MM.1S (cell line): Measurements from ENCODE around the gene LPCAT1.

Experiments
- DNase-seq: peaks from one replicate; pipeline ENCODE4 v3.0.0-alpha.2; 2015
- H2AFZ ChIP-seq: fragments of 300-600 bp; sonication (generic); 2 replicates; pipeline ENCODE4 v1.6.0; 2016; ENCODE audit warnings: antibody characterized with exemption, low read length
- H3F3A ChIP-seq: fragments of 300-600 bp; sonication (generic); 2 replicates; pipeline ENCODE4 v1.6.1; 2016; ENCODE audit warnings: mild to moderate bottlenecking, antibody characterized with exemption, low read length, moderate library complexity, mixed read lengths; ENCODE audit not compliant: insufficient read depth
- H3K27ac ChIP-seq: fragments of 300-600 bp; sonication (generic); 2 replicates; pipeline ENCODE4 v1.5.1; 2016; ENCODE audit warnings: mild to moderate bottlenecking, low read length
- H3K27me3 ChIP-seq: fragments of 300-600 bp; sonication (generic); replicated peaks from 2 replicates; pipeline ENCODE4 v1.6.0; 2016; ENCODE audit warnings: low read length; ENCODE audit not compliant: insufficient read depth
- H3K36me3 ChIP-seq: fragments of 300-600 bp; sonication (generic); replicated peaks from 2 replicates; pipeline ENCODE4 v1.6.1; 2016; ENCODE audit warnings: mild to moderate bottlenecking, low read length, mixed read lengths; ENCODE audit not compliant: insufficient read depth
- H3K4me1 ChIP-seq: fragments of 300-600 bp; sonication (generic); 2 replicates; pipeline ENCODE4 v1.6.1; 2016; ENCODE audit warnings: low read length, mixed read lengths
- H3K4me2 ChIP-seq: fragments of 300-600 bp; sonication (generic); 2 replicates; pipeline ENCODE4 v1.6.0; 2016; ENCODE audit warnings: low read depth, low read length
- H3K4me3 ChIP-seq: fragments of 300-600 bp; sonication (generic); 2 replicates; pipeline ENCODE4 v1.5.1; 2016; ENCODE audit warnings: low read length, mixed read lengths
- H3K79me2 ChIP-seq: fragments of 300-600 bp; sonication (generic); 2 replicates; pipeline ENCODE4 v1.6.1; 2016; ENCODE audit warnings: mixed run types, low read length, mixed read lengths
- H3K9ac ChIP-seq: fragments of 300-600 bp; sonication (generic); 2 replicates; pipeline ENCODE4 v1.6.1; 2016; ENCODE audit warnings: low read length, mixed read lengths
- H3K9me2 ChIP-seq: fragments of 300-600 bp; sonication (generic); replicated peaks from 2 replicates; pipeline ENCODE4 v1.6.1; 2016; ENCODE audit warnings: mild to moderate bottlenecking, low read length, mixed read lengths; ENCODE audit not compliant: insufficient read depth
- H3K9me3 ChIP-seq: fragments of 300-600 bp; sonication (generic); replicated peaks from 2 replicates; pipeline ENCODE4 v1.6.1; 2016; ENCODE audit warnings: mild to moderate bottlenecking, low read length, mixed read lengths; ENCODE audit not compliant: insufficient read depth
- H4K20me1 ChIP-seq: fragments of 300-600 bp; sonication (generic); 2 replicates; pipeline ENCODE4 v1.6.1; 2016; ENCODE audit warnings: mild to moderate bottlenecking, low read length, moderate library complexity, mixed read lengths; ENCODE audit not compliant: insufficient read depth
- EZH2 ChIP-seq: fragments of 300-600 bp; sonication (generic); optimal IDR thresholded peaks from 2 replicates; pipeline ENCODE3; 2017; ENCODE audit warnings: low read depth, mild to moderate bottlenecking, antibody characterized with exemption, low read length, mixed read lengths
- EZH2phosphoT487 ChIP-seq: fragments of 300-600 bp; sonication (generic); IDR thresholded peaks from 2 replicates; pipeline ENCODE4 v1.6.1; 2018; ENCODE audit warnings: antibody characterized with exemption, low read length
- TF ChIP-seq, protein P1 (sequence below): fragments of 300-600 bp; sonication (generic); IDR thresholded peaks from 2 replicates; pipeline ENCODE4 v1.5.1; 2016; ENCODE audit warnings: antibody characterized with exemption, low read length, mixed read lengths

Gene LPCAT1

GRCh38 chr5:1504617-1505016 is 19.1 kb downstream of the LPCAT1 start:
- no peak overlapping the region for H3K27ac ChIP-seq
- H3K9ac ChIP-seq = no peak overlapping the region
- H2AFZ ChIP-seq = no peak overlapping the region
- no peak for DNase-seq
- TF ChIP-seq EZH2 (no peak), EZH2phosphoT487 (no peak)
- TF ChIP-seq, protein P1, sequence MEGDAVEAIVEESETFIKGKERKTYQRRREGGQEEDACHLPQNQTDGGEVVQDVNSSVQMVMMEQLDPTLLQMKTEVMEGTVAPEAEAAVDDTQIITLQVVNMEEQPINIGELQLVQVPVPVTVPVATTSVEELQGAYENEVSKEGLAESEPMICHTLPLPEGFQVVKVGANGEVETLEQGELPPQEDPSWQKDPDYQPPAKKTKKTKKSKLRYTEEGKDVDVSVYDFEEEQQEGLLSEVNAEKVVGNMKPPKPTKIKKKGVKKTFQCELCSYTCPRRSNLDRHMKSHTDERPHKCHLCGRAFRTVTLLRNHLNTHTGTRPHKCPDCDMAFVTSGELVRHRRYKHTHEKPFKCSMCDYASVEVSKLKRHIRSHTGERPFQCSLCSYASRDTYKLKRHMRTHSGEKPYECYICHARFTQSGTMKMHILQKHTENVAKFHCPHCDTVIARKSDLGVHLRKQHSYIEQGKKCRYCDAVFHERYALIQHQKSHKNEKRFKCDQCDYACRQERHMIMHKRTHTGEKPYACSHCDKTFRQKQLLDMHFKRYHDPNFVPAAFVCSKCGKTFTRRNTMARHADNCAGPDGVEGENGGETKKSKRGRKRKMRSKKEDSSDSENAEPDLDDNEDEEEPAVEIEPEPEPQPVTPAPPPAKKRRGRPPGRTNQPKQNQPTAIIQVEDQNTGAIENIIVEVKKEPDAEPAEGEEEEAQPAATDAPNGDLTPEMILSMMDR = no peak
- peaks cover 26% of the 10 kb centered on the region for H3F3A ChIP-seq
- H3K9me3 ChIP-seq = no peaks in the 10 kb centered on the region
- no peaks in the 10 kb centered on the region; the same call in none of the 2 replicates for H3K36me3 ChIP-seq
- H3K27me3 ChIP-seq = no peaks in the 10 kb centered on the region
- no peaks in the 10 kb centered on the region for H4K20me1 ChIP-seq
- peaks cover 35% of the 10 kb centered on the region for H3K4me1 ChIP-seq
- no peaks in the 10 kb centered on the region for H3K9me2 ChIP-seq
- no peak overlapping the region for H3K4me2 ChIP-seq
- no peak overlapping the region for H3K4me3 ChIP-seq
- peaks cover 100% of the 10 kb centered on the region for H3K79me2 ChIP-seq

GRCh38 chr5:1504069-1504595 is 19.6 kb downstream of the LPCAT1 start:
- peaks cover 40% of the 10 kb centered on the region for H3K4me1 ChIP-seq
- no peak overlapping the region for H3K4me3 ChIP-seq
- no peaks in the 10 kb centered on the region; the same call in 1 of the 2 replicates for H3K36me3 ChIP-seq

GRCh38 chr5:1503241-1504068 is 20.3 kb downstream of the LPCAT1 start:
- Histone ChIP-seq H3K36me3 (no peaks in the 10 kb centered on the region), H3K9me2 (no peaks in the 10 kb centered on the region), H2AFZ (no peak overlapping the region), H3K79me2 (peaks cover 100% of the 10 kb centered on the region), H3K4me3 (no peak overlapping the region), H3K4me1 (peaks cover 46% of the 10 kb centered on the region), H3K9me3 (no peaks in the 10 kb centered on the region), H3K9ac (no peak overlapping the region), H3F3A (peaks cover 38% of the 10 kb centered on the region), H3K27me3 (no peaks in the 10 kb centered on the region), H3K4me2 (no peak overlapping the region), H3K27ac (peak overlapping the region; percentile 22; the same call in 1 of the 2 replicates), H4K20me1 (no peaks in the 10 kb centered on the region)
- TF ChIP-seq EZH2 (no peak), EZH2phosphoT487 (no peak)
- TF ChIP-seq, protein P1 = no peak
- no peak for DNase-seq

More at GRCh38 chr5:1504069-1504595, 19.6 kb downstream of the LPCAT1 start:
- no peaks in the 10 kb centered on the region for H3K9me3 ChIP-seq
- H3K27ac ChIP-seq = peak overlapping the region; percentile 22; the same call in 1 of the 2 replicates
- H3F3A ChIP-seq = peaks cover 31% of the 10 kb centered on the region
- TF ChIP-seq, protein P1 = no peak
- no peak for TF ChIP-seq EZH2phosphoT487
- TF ChIP-seq EZH2 = no peak
- DNase-seq = no peak
- no peaks in the 10 kb centered on the region for H3K9me2 ChIP-seq
- H3K4me2 ChIP-seq = no peak overlapping the region
- no peaks in the 10 kb centered on the region for H3K27me3 ChIP-seq
- no peak overlapping the region for H2AFZ ChIP-seq
- H4K20me1 ChIP-seq = no peaks in the 10 kb centered on the region
- H3K79me2 ChIP-seq = peaks cover 100% of the 10 kb centered on the region
- no peak overlapping the region for H3K9ac ChIP-seq
